Caco-2 (cell line): ENCODE measurements around the gene CMBL. TPM values are rescaled to one million over a fixed set of nuclear protein-coding genes. Genes with fewer than 3 reads are reported as not detected.
A peak's percentile ranks its signal among the peaks of the same experiment; 100 is the strongest.

Experiments used
- BruUV-seq: library from RNA; stranded (reverse); fragments of 400-500 nt; replicated peaks from 2 replicates; lab custom pipeline; 2021; lab: Mats Ljungman, UMichigan
- CTCF ChIA-PET: fragments of 300-600 bp; sonication (Branson Sonifier 250); formaldehyde crosslinking; loops from one replicate; lab custom pipeline; 2022; ENCODE audit warnings: antibody characterized with exemption; lab: Charles Lee
- POLR2A ChIA-PET: fragments of 300-600 bp; sonication (Branson Sonifier 250); formaldehyde crosslinking; loops from one replicate; lab custom pipeline; 2022; ENCODE audit warnings: antibody characterized with exemption; lab: Charles Lee
- DNase-seq, 2 experiments: peaks; one replicate each; pipeline versions ENCODE4 v3.0.0 to v3.0.0-alpha.2; 2020 to 2022
- H3K27me3 ChIP-seq: replicated peaks from 2 replicates; pipeline ENCODE4 v1.6.0; 2011; ENCODE audit warnings: low read length; ENCODE audit not compliant: control insufficient read depth, insufficient read depth
- H3K36me3 ChIP-seq: 2 replicates; pipeline ENCODE4 v1.5.1; 2011; ENCODE audit warnings: low read length; ENCODE audit not compliant: control insufficient read depth, insufficient read depth
- H3K4me1 ChIP-seq: fragments of 250-450 bp; sonication (Bioruptor Pico); 2 replicates; pipeline ENCODE4 v1.5.1; 2020; ENCODE audit warnings: mild to moderate bottlenecking
- H3K4me3 ChIP-seq: 2 replicates; pipeline ENCODE4 v1.5.1; 2011; ENCODE audit warnings: low read depth, mild to moderate bottlenecking, control low read depth, low read length
- H3K9me3 ChIP-seq: fragments of 250-450 bp; sonication (Bioruptor Pico); 2 replicates; pipeline ENCODE4 v1.5.1; 2020; ENCODE audit warnings: mild to moderate bottlenecking, moderate library complexity
- H3K27ac Mint-ChIP-seq: one replicate; pipeline ENCODE4 v1.8.0; 2022; ENCODE audit warnings: mixed read lengths; ENCODE audit not compliant: unreplicated experiment
- H3K27me3 Mint-ChIP-seq: one replicate; pipeline ENCODE4 v1.8.0; 2022; ENCODE audit warnings: mixed read lengths; ENCODE audit not compliant: insufficient read depth, unreplicated experiment
- H3K36me3 Mint-ChIP-seq: one replicate; pipeline ENCODE4 v1.8.0; 2022; ENCODE audit warnings: mild to moderate bottlenecking, mixed read lengths; ENCODE audit not compliant: insufficient read depth, unreplicated experiment
- H3K4me1 Mint-ChIP-seq: one replicate; pipeline ENCODE4 v1.8.0; 2022; ENCODE audit warnings: low read depth, mixed read lengths; ENCODE audit not compliant: unreplicated experiment
- H3K4me3 Mint-ChIP-seq: one replicate; pipeline ENCODE4 v1.8.0; 2022; ENCODE audit warnings: mild to moderate bottlenecking, moderate library complexity, mixed read lengths; ENCODE audit not compliant: unreplicated experiment
- H3K9me3 Mint-ChIP-seq: one replicate; pipeline ENCODE4 v1.8.0; 2022; ENCODE audit warnings: mixed read lengths; ENCODE audit not compliant: unreplicated experiment
- CTCF ChIP-seq, 2 experiments: fragments of 200-600 bp in 1 of 2; IDR thresholded peaks; 1 replicate in 1 of 2; 2 replicates in 1 of 2; pipeline versions ENCODE4 v1.5.1 to v1.8.0; 2011 to 2022; ENCODE audit warnings: antibody characterized with exemption in 1 of 2, control low read depth in 1 of 2, inconsistent platforms in 1 of 2, low read depth in 1 of 2, low read length in 1 of 2, mild to moderate bottlenecking in 1 of 2, moderate library complexity in 1 of 2; ENCODE audit not compliant: insufficient read depth in 1 of 2, severe bottlenecking in 1 of 2, unreplicated experiment in 1 of 2
- intact Hi-C: fragments of 100-400 bp; cut with micrococcal nuclease; formaldehyde crosslinking; loops from one replicate; pipeline ENCODE4 v1.10.0; 2022; ENCODE audit not compliant: unreplicated experiment
- total RNA-seq: library from RNA; stranded (reverse); gene quantifications from 2 replicates; pipeline ENCODE4 v1.2.3, GENCODE V29; 2022

The CMBL gene
- total RNA-seq, 1 experiment from 2014 or later, result 18.4 TPM

GRCh38 chr5:10259899-10260298 is 47.8 kb downstream of the CMBL start:
- Histone ChIP-seq H3K36me3 (peaks cover 12% of the 10 kb centered on the region), H3K27me3 (no peaks in the 10 kb centered on the region), H3K4me3 (no peak overlapping the region), H3K9me3 (no peaks in the 10 kb centered on the region), H3K4me1 (peaks cover 24% of the 10 kb centered on the region)
- peak overlapping the region; percentile 55 for H3K27ac Mint-ChIP-seq
- BruUV-seq, result no TSS peak
- intact Hi-C loops, result no loop called here
- no peak for TF ChIP-seq CTCF (IDR thresholded peaks at IDR 0.05; ENCODE audit: insufficient read depth in 1 of 2, low read depth in 1 of 2, low read length in 1 of 2, severe bottlenecking in 1 of 2, unreplicated experiment in 1 of 2)
- POLR2A ChIA-PET, result no interaction called here
- H3K4me1 Mint-ChIP-seq, result peaks cover 32% of the 10 kb centered on the region
- peaks cover 100% of the 10 kb centered on the region for H3K36me3 Mint-ChIP-seq
- no peaks in the 10 kb centered on the region for H3K27me3 Mint-ChIP-seq
- DNase-seq, result no peak
- H3K9me3 Mint-ChIP-seq, result no peaks in the 10 kb centered on the region
- H3K4me3 Mint-ChIP-seq, result no peak overlapping the region
- CTCF ChIA-PET, result no interaction called here

GRCh38 chr5:10257870-10258269 is 49.8 kb downstream of the CMBL start:
- Mint-ChIP-seq H3K27ac (peak overlapping the region; percentile 71), H3K9me3 (no peaks in the 10 kb centered on the region), H3K4me1 (peaks cover 33% of the 10 kb centered on the region), H3K4me3 (peak overlapping the region; percentile 60), H3K27me3 (no peaks in the 10 kb centered on the region), H3K36me3 (peaks cover 99% of the 10 kb centered on the region)
- Histone ChIP-seq H3K36me3 (peaks cover 12% of the 10 kb centered on the region), H3K4me3 (no peak overlapping the region), H3K27me3 (no peaks in the 10 kb centered on the region), H3K9me3 (no peaks in the 10 kb centered on the region), H3K4me1 (peaks cover 24% of the 10 kb centered on the region)
- no TSS peak for BruUV-seq
- intact Hi-C loops, result no loop called here
- DNase-seq, result no peak
- ChIA-PET POLR2A (interaction anchor here (1.4 kb wide), 1 partner anchor 95 kb away, joined by 6 read pairs; the partner anchor contains the start of gene MARCHF6), CTCF (interaction anchor here (0.8 to 1.2 kb wide), 2 partner anchors 8 to 26 kb away, joined by 3 to 5 read pairs; partner anchors contain the start of gene CCT5)
- no peak for TF ChIP-seq CTCF (IDR thresholded peaks at IDR 0.05; ENCODE audit: insufficient read depth in 1 of 2, low read depth in 1 of 2, low read length in 1 of 2, severe bottlenecking in 1 of 2, unreplicated experiment in 1 of 2)

- Histone ChIP-seq H3K27me3 (no peaks in the 10 kb centered on the region), H3K4me3 (no peak overlapping the region), H3K4me1 (peaks cover 30% of the 10 kb centered on the region), H3K36me3 (peaks cover 11% of the 10 kb centered on the region), H3K9me3 (no peaks in the 10 kb centered on the region)
- CTCF ChIA-PET, result no interaction called here
- H3K36me3 Mint-ChIP-seq, result peaks cover 99% of the 10 kb centered on the region
- H3K27me3 Mint-ChIP-seq, result no peaks in the 10 kb centered on the region
- no peak for DNase-seq
- H3K27ac Mint-ChIP-seq, result no peak overlapping the region
- no peak overlapping the region for H3K4me3 Mint-ChIP-seq
- no peak for TF ChIP-seq CTCF (IDR thresholded peaks at IDR 0.05; ENCODE audit: insufficient read depth in 1 of 2, low read depth in 1 of 2, low read length in 1 of 2, severe bottlenecking in 1 of 2, unreplicated experiment in 1 of 2)
- intact Hi-C loops, result no loop called here
- peaks cover 29% of the 10 kb centered on the region for H3K4me1 Mint-ChIP-seq
- POLR2A ChIA-PET, result no interaction called here
- H3K9me3 Mint-ChIP-seq, result no peaks in the 10 kb centered on the region
- no TSS peak for BruUV-seq
Observed at GRCh38 chr5:10254686-10255085, 53.0 kb downstream of the CMBL start.
